Body of pancreas (tissue), 4 donors: ENCODE results near the gene DYRK3. TPM values are rescaled to one million over a fixed set of nuclear protein-coding genes. Genes with fewer than 3 reads are reported as not detected.
A peak's percentile ranks its signal among the peaks of the same experiment; 100 is the strongest.

Experiments used
- ATAC-seq: fragments of 150-250 bp; one replicate; pipeline ENCODE4 v1.9.1; 2016
- DNase-seq, 4 donors: peaks; one replicate each; pipeline ENCODE4 v3.0.0-alpha.2; 2019
- H3K27ac ChIP-seq, 4 donors: fragments of 200-600 bp; sonication (generic); 1 replicate in 3 of 4; 2 replicates in 1 of 4; pipeline versions ENCODE4 v1.5.1 to v1.6.1; 2016 to 2019; ENCODE audit warnings: mild to moderate bottlenecking in 1 of 4, mixed read lengths in 1 of 4, moderate library complexity in 1 of 4
- H3K27me3 ChIP-seq, 2 donors: fragments of 200-600 bp; sonication (generic); one replicate each; pipeline ENCODE4 v1.6.0; 2016; ENCODE audit warnings: mild to moderate bottlenecking in 1 of 2
- H3K36me3 ChIP-seq, 2 donors: fragments of 200-600 bp; sonication (generic); replicated peaks in 1 of 2; 2 replicates each; pipeline ENCODE4 v1.5.1; 2016; ENCODE audit warnings: low read depth in 2 of 2; ENCODE audit not compliant: insufficient read depth in 1 of 2
- H3K4me1 ChIP-seq: fragments of 200-600 bp; sonication (generic); one replicate; pipeline ENCODE4 v1.6.0; 2016
- H3K4me3 ChIP-seq, 2 donors: fragments of 200-600 bp; sonication (generic); 1 replicate in 1 of 2; 2 replicates in 1 of 2; pipeline ENCODE4 v1.5.1; 2016 to 2019
- H3K9me3 ChIP-seq, 3 donors: fragments of 200-600 bp; sonication (generic); 1 replicate in 2 of 3; 2 replicates in 1 of 3; pipeline ENCODE4 v1.5.1; 2016
- CTCF ChIP-seq, 7 experiments: fragments of 450-650 bp in 4 of 7; fragments of 200-600 bp in 3 of 7; sonication (generic) in 3 of 7; IDR thresholded peaks; one replicate each; pipeline ENCODE4 v1.5.1; 2016 to 2019; ENCODE audit warnings: antibody characterized with exemption in 7 of 7
- POLR2A ChIP-seq, 3 donors: fragments of 450-650 bp; IDR thresholded peaks; one replicate each; pipeline ENCODE4 v1.6.1; 2016; ENCODE audit warnings: antibody characterized with exemption in 3 of 3, mild to moderate bottlenecking in 2 of 3
- WGBS, 2 donors: methylation state at CpG; one replicate each; pipeline ENCODE4 v1.1.5; 2017; 5-methylcytosine and 5-hydroxymethylcytosine counted together
- intact Hi-C: fragments of 100-400 bp; cut with DNase I; formaldehyde crosslinking; loops from one replicate; pipeline ENCODE4 v1.15.1; 2023
- total RNA-seq, 2 donors: library from RNA; depleted of rRNA; stranded (reverse); fragments of >200 nt; gene quantifications; one replicate each; pipeline ENCODE4 v1.1.0, GENCODE V29; 2016

Gene DYRK3
- total RNA-seq, 2 donors from 2014 or later = 1.6 to 4.7 TPM

- peaks cover 0 to 11% of the 10 kb centered on the region in 2 donors for H3K36me3 ChIP-seq
- intact Hi-C loops = no loop called here
- ATAC-seq = peak; percentile 43
- no peak for TF ChIP-seq CTCF (IDR thresholded peaks at IDR 0.05)
- no peak for TF ChIP-seq POLR2A (IDR thresholded peaks at IDR 0.05)
- H3K27ac ChIP-seq = peak overlapping the region in 1 of 4 donors; percentile 6
- H3K9me3 ChIP-seq = no peaks in the 10 kb centered on the region
- DNase-seq = peak in 2 of 4 donors; percentile 26 to 38
- H3K4me1 ChIP-seq = no peaks in the 10 kb centered on the region
- 82 to 83% methylated on average over 7 of the region's 7 CpGs for WGBS, 2 donors
- H3K4me3 ChIP-seq = no peak overlapping the region
- no peaks in the 10 kb centered on the region for H3K27me3 ChIP-seq
Observed at GRCh38 chr1:206589206-206589605, 46.1 kb upstream of the DYRK3 start.

- WGBS, 2 donors = 52 to 57% methylated on average over 8 of the region's 8 CpGs
- peaks cover 0 to 21% of the 10 kb centered on the region in 2 donors for H3K36me3 ChIP-seq
- intact Hi-C loops = no loop called here
Observed at GRCh38 chr1:206590025-206590758, 45.1 kb upstream of the DYRK3 start.

GRCh38 chr1:206591226-206591625 lies 44.1 kb upstream of the DYRK3 start:
- Histone ChIP-seq H3K9me3 (no peaks in the 10 kb centered on the region), H3K36me3 (peaks cover 0 to 24% of the 10 kb centered on the region in 2 donors), H3K27me3 (no peaks in the 10 kb centered on the region), H3K4me1 (peaks cover 3% of the 10 kb centered on the region), H3K27ac (no peak overlapping the region), H3K4me3 (no peak overlapping the region)
- intact Hi-C loops = no loop called here
- ATAC-seq (no peak), DNase-seq (no peak)
- WGBS, 2 donors = 85 to 86% methylated on average over 5 of the region's 5 CpGs
- TF ChIP-seq POLR2A (IDR thresholded peaks at IDR 0.05) = no peak
- no peak for TF ChIP-seq CTCF (IDR thresholded peaks at IDR 0.05)

More at GRCh38 chr1:206590025-206590758, 45.1 kb upstream of the DYRK3 start:
- DNase-seq (no peak), ATAC-seq (no peak)
- Histone ChIP-seq H3K4me1 (peaks cover 3% of the 10 kb centered on the region), H3K27ac (no peak overlapping the region), H3K4me3 (no peak overlapping the region), H3K9me3 (no peaks in the 10 kb centered on the region), H3K27me3 (no peaks in the 10 kb centered on the region)
- TF ChIP-seq POLR2A (IDR thresholded peaks at IDR 0.05) = no peak
- peak in 5 of 7 experiments; percentile 6 to 21 (median 13) for TF ChIP-seq CTCF (IDR thresholded peaks at IDR 0.05)

GRCh38 chr1:206591696-206592095 lies 43.6 kb upstream of the DYRK3 start:
- peaks cover 3% of the 10 kb centered on the region for H3K4me1 ChIP-seq
- no peak overlapping the region for H3K4me3 ChIP-seq
- H3K9me3 ChIP-seq = no peaks in the 10 kb centered on the region
- DNase-seq = no peak
- intact Hi-C loops = no loop called here
- 90 to 92% methylated on average over 9 of the region's 9 CpGs for WGBS, 2 donors
- ATAC-seq = no peak
- no peaks in the 10 kb centered on the region for H3K27me3 ChIP-seq
- H3K36me3 ChIP-seq = peaks cover 0 to 26% of the 10 kb centered on the region in 2 donors
- H3K27ac ChIP-seq = no peak overlapping the region
- TF ChIP-seq CTCF (IDR thresholded peaks at IDR 0.05) = no peak
- TF ChIP-seq POLR2A (IDR thresholded peaks at IDR 0.05) = no peak
